ENCODE data around the gene SMURF2. TPM values are rescaled to one million over a fixed set of nuclear protein-coding genes. Genes with fewer than 3 reads are reported as not detected.
A peak's percentile ranks its signal among the peaks of the same experiment; 100 is the strongest.

Gene SMURF2
- total and polyA plus RNA-seq, 8 donors = 2.6 to 54.3 (median 17.2) TPM

GRCh38 chr17:64573214-64573613 is 88.9 kb downstream of the SMURF2 start:
- Histone ChIP-seq H3K4me3 (no peak overlapping the region), H3K4me1 (peaks cover 0 to 5% (median 0%) of the 10 kb centered on the region in 4 donors), H3K36me3 (peaks cover 14 to 79% (median 67%) of the 10 kb centered on the region in 4 donors), H3K9me3 (no peaks in the 10 kb centered on the region), H3K27ac (no peak overlapping the region), H3K27me3 (no peaks in the 10 kb centered on the region)
- intact Hi-C loops (cut with DNase I; ENCODE audit: low total_unique reads) = no loop called here
- TF ChIP-seq POLR2A (IDR thresholded peaks at IDR 0.05) = no peak
- no peak for TF ChIP-seq POLR2AphosphoS5 (IDR thresholded peaks at IDR 0.05)
- no peak for TF ChIP-seq CTCF (IDR thresholded peaks at IDR 0.05)
- TF ChIP-seq EP300 (IDR thresholded peaks at IDR 0.05) = no peak
- DNase-seq = no peak

- Histone ChIP-seq H3K27me3 (no peaks in the 10 kb centered on the region), H3K27ac (no peak overlapping the region), H3K36me3 (peaks cover 19 to 79% (median 67%) of the 10 kb centered on the region in 4 donors), H3K4me3 (no peak overlapping the region), H3K4me1 (peaks cover 0 to 5% (median 0%) of the 10 kb centered on the region in 4 donors), H3K9me3 (no peaks in the 10 kb centered on the region)
- DNase-seq = peak in 1 of 2 donors; percentile 37
- WGBS, 5 donors = 35 to 50% (median 47%) methylated on average over 3 of the region's 3 CpGs
- TF ChIP-seq EP300 (IDR thresholded peaks at IDR 0.05) (no peak), POLR2A (IDR thresholded peaks at IDR 0.05) (no peak), POLR2AphosphoS5 (IDR thresholded peaks at IDR 0.05) (no peak), CTCF (IDR thresholded peaks at IDR 0.05) (no peak)
- intact Hi-C loops (cut with DNase I; ENCODE audit: low total_unique reads) = no loop called here
These were observed 89.4 kb downstream of the SMURF2 start for GRCh38 chr17:64572682-64573154.

DNA sequence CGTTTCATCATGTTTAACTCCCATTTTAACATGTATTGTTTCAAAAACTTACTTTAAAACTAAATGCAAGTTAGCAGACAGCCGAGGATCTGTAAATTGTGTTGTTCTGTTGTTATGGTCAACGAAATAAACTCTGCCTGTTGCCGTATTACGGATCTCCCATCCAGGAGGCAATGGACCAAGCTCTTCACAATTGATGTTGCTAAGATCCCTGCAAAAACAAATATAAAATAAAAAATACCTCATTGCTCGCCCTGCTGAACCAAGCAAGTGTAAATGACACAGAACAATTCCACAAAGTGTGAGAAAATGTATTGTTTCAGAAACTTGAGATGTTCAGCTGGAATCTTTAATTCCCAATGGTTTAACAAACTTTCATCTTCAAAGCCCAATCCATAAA is 90.4 kb downstream of the SMURF2 start:
- Histone ChIP-seq H3K4me3 (no peak overlapping the region), H3K4me1 (peaks cover 0 to 5% (median 0%) of the 10 kb centered on the region in 4 donors), H3K27ac (no peak overlapping the region), H3K27me3 (no peaks in the 10 kb centered on the region), H3K36me3 (peaks cover 19 to 79% (median 65%) of the 10 kb centered on the region in 4 donors), H3K9me3 (no peaks in the 10 kb centered on the region)
- WGBS, 5 donors = 80 to 97% (median 90%) methylated on average over 6 of the region's 6 CpGs
- peak in 1 of 2 donors; percentile 20 for DNase-seq
- intact Hi-C loops (cut with DNase I; ENCODE audit: low total_unique reads) = no loop called here
- no peak for TF ChIP-seq POLR2AphosphoS5 (IDR thresholded peaks at IDR 0.05)
- no peak for TF ChIP-seq POLR2A (IDR thresholded peaks at IDR 0.05)

- Histone ChIP-seq H3K36me3 (peaks cover 25 to 85% (median 72%) of the 10 kb centered on the region in 4 donors), H3K27ac (no peak overlapping the region), H3K4me1 (peaks cover 0 to 7% (median 5%) of the 10 kb centered on the region in 4 donors), H3K9me3 (no peaks in the 10 kb centered on the region), H3K27me3 (no peaks in the 10 kb centered on the region), H3K4me3 (no peak overlapping the region)
- TF ChIP-seq POLR2A (IDR thresholded peaks at IDR 0.05) (no peak), EP300 (IDR thresholded peaks at IDR 0.05) (no peak), POLR2AphosphoS5 (IDR thresholded peaks at IDR 0.05) (no peak), CTCF (IDR thresholded peaks at IDR 0.05) (no peak)
- DNase-seq = peak in 1 of 2 donors; percentile 21
- intact Hi-C loops (cut with DNase I; ENCODE audit: low total_unique reads) = no loop called here
These were observed 96.5 kb downstream of the SMURF2 start for GRCh38 chr17:64565563-64565962.

GRCh38 chr17:64564098-64564497 is 98.0 kb downstream of the SMURF2 start:
- no peaks in the 10 kb centered on the region for H3K27me3 ChIP-seq
- intact Hi-C loops (cut with DNase I; ENCODE audit: low total_unique reads) = no loop called here
- H3K36me3 ChIP-seq = peaks cover 37 to 86% (median 74%) of the 10 kb centered on the region in 4 donors
- H3K9me3 ChIP-seq = no peaks in the 10 kb centered on the region
- H3K4me1 ChIP-seq = peaks cover 0 to 7% (median 5%) of the 10 kb centered on the region in 4 donors
- H3K27ac ChIP-seq = no peak overlapping the region
- H3K4me3 ChIP-seq = no peak overlapping the region
- no peak for DNase-seq
- TF ChIP-seq POLR2AphosphoS5 (IDR thresholded peaks at IDR 0.05) (no peak), POLR2A (IDR thresholded peaks at IDR 0.05) (no peak), EP300 (IDR thresholded peaks at IDR 0.05) (no peak), CTCF (IDR thresholded peaks at IDR 0.05) (no peak)
- 70 to 92% (median 76%) methylated on average over 1 of the region's 1 CpG for WGBS, 5 donors
